ELF-1 (cell line): ENCODE measurements around the gene AMIGO2.
"Not testable (repeated sequence)": the region's sequence is repeated elsewhere in the genome, so short reads cannot be mapped to it uniquely, and the experiment has no call there.

Experiments used
- DNase-seq: peaks from one replicate; pipeline ENCODE4 v3.0.0-alpha.2; 2016; ENCODE audit warnings: low read depth, low spot score

The AMIGO2 gene, protein sequence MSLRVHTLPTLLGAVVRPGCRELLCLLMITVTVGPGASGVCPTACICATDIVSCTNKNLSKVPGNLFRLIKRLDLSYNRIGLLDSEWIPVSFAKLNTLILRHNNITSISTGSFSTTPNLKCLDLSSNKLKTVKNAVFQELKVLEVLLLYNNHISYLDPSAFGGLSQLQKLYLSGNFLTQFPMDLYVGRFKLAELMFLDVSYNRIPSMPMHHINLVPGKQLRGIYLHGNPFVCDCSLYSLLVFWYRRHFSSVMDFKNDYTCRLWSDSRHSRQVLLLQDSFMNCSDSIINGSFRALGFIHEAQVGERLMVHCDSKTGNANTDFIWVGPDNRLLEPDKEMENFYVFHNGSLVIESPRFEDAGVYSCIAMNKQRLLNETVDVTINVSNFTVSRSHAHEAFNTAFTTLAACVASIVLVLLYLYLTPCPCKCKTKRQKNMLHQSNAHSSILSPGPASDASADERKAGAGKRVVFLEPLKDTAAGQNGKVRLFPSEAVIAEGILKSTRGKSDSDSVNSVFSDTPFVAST

DNA sequence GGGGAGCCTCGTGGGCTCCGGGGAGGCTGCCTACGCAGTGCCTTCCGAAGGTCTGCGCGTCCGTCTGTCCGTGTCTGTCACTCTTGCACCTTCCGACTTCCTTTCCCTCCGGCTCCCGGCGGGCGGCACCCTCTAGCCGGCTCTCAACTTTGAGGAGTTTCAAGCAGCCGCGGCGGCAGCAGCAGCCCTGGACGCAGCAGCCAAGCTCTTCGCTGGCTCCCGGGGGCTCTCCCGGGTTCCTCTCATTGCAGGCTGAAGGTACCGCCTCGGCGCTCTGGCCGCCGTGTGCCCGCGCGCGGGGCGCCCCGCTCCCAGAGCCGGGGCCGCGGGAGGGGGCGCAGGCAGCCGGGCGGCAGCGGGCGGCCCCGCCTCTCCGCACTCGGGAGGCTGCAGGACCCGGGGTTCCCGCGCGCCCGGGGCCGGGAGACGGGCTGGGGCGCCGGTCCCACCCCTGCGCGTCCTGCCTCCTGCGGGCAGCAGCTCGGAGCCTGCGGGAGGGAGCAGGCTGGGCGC lies at the start of gene AMIGO2, which contains the start of gene PCED1B:
Gene AMIGO2 (minus strand): TSS at position 492 of the 513 bp plus-strand sequence. CDS start 957 bp downstream, outside the sequence.
Gene PCED1B (plus strand): TSS at position 154 of the 513 bp plus-strand sequence. CDS start 155,443 bp downstream, outside the sequence.
- peak; percentile 77 for DNase-seq

DNA sequence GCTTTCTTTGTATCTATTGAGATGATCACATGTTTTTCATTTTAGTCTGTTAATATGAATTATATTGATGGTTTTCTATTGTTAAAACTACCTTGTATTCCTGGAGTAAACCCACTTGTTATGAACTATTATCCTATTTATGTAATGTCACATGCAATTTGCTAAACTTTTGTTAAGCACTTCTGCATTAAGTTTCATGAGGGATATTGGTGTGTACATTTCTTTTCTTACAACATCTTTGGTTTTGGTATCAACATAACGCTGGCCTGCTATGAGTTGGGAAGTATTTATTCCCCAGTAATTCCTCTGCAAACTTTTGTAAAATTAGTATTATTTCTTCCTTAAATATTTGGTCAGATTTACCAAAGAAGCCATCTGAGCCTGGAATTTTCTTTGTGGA lies 46.5 kb upstream of the AMIGO2 start:
- no peak for DNase-seq

DNA sequence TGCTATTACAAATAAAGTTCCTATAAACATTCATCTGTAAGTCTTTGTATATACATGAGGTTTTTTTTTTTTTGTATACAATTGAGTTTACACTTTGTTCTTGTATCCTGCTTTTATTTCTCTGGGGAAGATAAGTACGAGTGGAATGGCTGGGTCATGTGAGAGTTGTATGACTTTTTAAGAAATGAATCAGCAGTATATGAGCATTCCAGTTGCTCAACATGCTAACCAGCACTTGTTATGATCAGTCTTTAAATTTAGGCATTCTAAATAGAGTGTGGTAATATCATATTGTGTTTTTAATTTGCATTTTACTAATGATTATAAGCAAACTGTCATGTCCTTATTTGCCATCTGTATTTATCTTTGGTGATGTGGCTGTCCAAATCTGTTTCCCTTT lies 44.7 kb upstream of the AMIGO2 start:
- DNase-seq: no peak

DNA sequence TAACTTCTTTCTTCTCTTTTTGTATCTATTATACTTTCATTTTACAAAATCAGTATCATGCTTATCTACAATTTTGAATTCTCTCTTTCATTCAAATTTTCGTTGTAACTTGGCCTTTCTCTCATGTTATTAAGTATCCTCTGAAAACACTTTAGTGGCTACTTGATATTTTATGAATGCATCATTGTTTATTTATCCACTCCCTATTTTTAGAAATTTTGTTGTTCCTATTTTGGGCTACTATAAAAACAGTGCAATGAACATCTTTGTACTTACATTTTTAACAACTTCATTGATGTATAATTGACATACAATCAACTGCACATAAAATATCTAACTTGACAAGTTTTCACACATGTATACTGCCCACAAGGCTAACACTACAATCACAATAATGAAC lies 44.0 kb upstream of the AMIGO2 start:
- no peak for DNase-seq

DNA sequence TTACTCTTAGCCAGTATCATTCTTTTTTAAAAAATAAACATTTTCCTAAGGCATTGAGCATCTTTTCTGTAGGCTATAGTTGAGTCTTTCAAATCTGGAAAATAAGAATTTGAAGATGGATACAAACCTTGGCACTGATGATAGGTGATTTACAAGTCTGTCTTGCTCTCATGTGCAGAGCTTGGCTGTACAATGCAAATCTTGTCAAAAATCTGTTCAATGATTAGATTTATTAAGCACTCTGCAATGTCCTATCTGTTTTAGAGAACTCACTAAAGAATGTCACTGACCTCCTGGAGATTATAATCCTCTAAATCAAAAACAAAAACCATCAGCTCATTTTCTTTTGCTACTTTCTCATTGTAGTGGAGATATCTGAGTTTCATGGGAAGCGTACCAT lies 42.8 kb upstream of the AMIGO2 start:
- no peak for DNase-seq

DNA sequence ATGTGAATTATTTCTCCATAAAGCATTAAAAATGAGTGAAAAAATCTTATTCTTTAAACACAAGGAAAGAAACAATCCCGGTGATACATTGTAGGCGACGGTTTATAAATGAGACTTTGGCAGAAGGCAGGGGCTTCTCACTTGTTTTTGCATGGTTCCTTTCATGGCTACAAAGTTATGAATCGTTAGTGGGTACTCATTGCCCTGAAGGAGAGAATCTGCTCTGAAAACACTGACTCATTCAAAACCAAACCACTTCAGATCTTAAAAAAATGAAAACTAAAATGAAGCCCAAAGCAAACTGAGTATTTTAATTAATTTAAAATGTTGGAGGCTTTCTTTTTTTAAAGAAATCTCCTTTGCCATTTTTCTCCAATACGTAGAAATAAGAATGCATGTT lies 41.4 kb upstream of the AMIGO2 start:
- no peak for DNase-seq

DNA sequence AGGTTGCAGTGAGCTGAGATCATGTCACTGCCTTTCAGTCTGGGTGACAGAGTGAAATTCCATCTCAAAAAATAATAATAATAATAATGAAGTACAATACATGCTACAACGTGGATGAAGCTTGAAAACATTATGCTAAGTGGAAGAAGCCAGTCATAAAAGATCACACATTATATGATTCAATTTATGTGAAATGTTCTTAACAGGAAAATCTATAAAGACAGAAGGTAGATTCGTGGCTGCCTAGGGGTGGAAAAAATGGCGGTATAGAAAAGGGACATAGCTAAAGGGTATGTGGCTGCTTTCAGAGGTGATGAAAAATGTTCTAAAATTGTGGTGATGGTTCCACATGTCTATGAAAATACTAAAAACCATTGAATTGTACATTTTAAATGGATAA lies 41.0 kb upstream of the AMIGO2 start:
- DNase-seq: no peak

DNA sequence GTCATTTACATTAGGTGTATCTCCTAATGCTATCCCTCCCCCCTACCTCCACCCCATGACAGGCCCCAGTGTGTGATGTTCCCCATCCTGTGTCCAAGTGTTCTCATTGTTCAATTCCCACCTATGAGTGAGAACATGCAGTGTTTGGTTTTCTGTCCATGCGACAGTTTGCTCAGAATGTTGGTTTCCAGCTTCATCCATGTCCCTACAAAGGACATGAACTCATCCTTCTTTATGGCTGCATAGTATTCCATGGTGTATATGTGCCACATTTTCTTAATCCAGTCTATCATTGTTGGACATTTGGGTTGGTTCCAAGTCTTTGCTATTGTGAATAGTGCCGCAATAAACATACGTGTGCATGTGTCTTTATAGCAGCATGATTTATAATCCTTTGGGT lies 37.5 kb upstream of the AMIGO2 start:
- DNase-seq: not testable (repeated sequence)

DNA sequence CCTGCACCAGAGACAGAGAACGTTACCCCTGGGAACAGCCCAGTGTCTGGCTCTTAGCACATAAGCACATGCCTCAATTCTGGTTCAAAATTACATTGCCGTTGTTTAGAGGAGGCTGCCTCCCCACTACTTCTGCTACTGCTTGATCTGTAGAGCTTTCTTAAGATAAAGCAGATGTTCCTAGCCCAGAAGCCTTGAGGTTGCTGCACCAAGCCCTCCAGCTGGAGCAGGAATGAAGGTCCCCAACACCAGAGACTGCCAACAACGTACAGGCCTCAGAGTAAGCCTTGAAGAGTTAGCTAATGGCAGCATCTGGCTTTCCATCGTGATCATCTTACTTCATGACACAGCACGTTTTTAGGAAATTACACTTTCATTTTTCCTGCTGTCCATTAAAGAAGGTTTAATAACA lies 34.7 kb upstream of the AMIGO2 start:
- no peak for DNase-seq

DNA sequence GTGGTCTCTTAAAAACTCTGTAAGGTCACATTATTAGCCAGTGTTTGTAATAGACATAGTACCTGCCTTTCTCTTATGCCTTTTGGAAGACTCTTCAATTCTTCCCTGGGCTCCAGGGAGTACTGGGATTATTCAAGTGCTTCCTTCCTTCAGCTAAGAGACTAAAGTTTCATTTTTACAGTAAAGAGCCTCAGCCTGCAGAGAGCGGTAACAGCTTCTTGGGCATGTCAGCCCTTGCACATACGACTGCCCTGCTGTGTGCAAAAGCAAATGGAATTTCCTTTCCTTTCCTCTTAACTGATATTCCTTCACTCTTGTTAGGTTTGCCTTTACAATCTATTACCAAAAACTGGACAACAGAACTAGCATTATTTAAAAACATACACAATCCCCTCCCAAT lies 32.9 kb upstream of the AMIGO2 start:
- DNase-seq: no peak

DNA sequence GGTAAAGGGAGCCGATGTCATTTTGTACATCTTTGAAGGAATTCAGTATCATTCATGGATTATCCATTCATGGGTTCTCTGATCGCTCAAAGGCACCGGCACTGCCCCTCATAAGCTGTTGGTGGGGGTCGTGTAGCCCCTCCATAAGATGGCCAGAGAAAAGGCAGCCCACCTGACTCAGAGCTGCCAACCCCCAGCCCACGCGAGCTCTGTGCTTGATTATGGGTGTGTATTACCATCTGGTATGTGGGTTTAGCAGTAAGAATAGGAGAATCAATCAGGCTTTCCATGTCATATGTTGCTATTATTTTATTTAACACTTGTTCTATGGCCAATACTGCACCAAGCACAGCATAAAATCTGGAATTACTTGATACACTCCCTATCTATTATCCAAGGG lies 32.1 kb upstream of the AMIGO2 start:
- no peak for DNase-seq

DNA sequence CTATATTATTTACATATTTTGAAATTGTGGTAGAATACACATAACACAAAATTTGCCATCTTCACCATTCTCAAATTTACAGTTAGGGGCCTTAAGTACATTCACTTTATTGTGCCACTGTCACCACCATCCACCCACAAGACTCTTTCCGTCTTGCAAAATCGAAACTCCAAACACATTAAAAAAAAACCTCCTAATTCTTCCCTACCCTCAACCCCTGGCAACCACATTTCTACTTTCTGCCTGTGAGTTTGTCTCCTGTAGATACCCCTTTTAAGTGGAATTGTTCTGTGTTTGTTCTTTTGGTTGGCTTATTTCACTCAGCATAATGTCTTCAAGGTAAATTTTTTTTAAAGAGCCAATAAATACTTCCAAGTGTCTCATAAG lies 31.6 kb upstream of the AMIGO2 start:
- DNase-seq: no peak

DNA sequence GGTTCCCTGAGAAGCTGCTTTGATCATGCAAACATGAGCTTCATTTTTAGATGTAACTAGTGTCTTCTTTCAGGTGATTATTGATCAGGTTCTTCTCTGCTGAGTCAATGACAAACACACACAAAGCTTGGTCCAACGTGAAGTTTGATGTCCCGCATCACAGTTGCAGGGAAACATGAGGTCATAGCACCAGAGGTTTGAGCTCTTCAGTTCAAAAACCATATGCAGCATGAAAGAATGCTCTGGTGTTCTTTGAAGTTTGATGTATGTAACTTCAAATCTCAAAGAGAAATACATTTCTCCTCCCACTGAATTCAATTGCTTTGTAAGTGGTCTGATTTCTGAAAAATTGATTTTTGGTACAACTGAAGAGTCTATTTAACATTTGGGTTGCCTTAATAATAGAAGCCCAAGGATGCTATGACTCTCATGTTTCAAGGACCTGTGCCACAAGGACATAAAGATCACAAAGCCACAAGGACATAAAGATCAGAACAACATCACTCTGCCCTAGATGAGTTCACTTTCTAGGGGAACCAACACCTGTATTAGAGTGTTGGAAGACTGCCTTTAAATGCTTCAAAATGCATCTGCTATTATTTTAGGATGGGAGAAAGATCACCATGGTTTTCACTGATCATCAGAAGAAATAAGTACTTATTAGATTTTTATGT lies 31.1 kb upstream of the AMIGO2 start:
- no peak for DNase-seq

DNA sequence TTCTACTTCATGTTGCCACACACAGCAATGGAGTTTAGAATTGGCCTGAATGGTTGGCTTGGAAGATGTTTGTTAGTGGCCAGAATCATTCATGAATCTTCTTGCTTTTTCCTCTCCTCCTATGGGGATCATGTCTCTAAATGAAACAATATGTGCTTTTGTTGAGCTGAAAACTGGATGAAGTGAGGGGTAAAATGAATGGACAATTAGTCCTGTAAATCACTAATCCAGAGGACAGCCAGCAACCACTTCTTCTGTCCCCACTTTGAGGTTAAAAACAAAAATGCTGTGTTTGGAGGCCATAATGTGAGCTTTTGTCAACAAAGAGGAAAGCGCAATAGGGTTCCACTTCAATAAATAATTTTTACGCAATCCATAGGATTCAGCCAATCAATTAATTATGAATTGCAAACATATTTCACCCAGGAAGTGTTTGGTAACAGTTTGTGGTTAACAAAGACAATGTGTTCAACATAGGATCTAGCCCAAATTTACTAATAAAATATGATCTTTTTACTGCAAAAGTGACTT lies 30.3 kb upstream of the AMIGO2 start:
- DNase-seq: no peak

DNA sequence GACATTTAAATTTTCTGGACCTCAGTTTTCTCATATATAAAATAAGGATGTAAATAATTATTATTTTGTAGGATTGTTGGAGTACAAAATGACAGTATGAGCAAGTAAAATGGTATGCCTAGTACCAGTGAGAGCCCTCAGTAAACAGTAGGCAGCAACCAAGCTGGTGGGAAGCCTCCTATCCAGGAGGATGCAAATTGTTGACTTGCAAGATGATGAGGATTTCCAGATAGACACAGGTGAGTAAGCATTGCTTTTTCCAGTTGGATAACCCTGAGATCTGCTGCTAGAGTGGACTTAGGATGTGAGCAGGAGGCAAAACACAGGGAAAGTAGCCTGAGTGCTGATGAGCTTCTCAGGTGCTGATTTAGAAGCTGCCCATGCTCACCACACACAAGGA lies 28.2 kb upstream of the AMIGO2 start:
- DNase-seq: no peak

DNA sequence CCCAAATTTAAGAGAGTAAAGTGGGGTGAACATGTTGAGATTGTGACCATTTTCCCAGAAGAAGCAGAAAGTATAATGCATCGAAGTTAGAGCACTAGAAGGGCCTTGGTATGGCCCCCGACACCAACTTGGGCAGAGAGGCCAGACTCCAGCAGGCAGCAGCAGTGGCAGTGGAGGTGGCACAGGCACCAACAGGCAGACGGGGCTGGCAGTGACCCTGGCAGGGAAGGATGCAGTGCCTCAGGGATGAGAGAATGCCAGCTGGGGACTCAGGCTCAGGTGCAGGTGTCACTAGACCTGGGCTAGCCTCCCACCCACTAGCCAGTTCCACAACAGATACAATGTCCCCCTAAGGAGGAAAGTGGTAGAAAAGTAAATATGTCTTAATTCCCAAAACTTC lies 27.7 kb upstream of the AMIGO2 start:
- no peak for DNase-seq

DNA sequence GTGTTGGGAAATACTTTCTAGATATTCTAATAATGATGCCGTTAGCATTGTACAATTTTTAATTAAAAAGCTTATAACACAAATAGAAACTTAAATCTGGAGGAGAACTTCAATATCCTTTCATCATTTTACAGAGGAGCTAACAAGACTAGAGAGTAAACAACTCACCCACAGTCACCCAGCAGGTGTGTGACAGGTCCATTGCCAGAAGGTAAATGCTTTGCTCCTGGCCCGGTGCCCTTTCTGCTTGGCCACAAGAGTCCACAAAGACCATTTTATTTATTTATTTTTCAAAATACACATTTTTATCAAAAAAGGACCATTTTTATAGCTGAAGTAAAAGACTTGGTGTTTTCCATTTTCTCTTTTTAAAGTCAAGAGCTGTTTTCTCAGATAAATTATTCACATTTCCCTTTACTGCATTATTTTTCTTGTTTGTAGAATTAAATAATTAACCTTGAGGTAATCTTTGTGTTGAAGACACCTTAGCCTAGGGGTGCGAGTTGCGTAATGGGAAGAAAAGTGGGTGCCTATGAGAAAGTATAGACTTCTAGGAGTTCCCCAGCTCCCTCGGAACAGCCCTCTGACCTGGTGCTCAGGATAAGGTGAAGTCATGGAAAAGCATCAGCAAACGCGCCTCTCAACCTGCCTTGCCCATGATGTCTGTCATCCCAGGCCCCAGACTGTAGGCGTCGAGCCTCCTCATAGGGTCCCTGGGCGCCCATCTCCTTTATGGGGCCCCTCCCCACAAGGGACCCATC lies 26.3 kb upstream of the AMIGO2 start:
- DNase-seq: no peak

DNA sequence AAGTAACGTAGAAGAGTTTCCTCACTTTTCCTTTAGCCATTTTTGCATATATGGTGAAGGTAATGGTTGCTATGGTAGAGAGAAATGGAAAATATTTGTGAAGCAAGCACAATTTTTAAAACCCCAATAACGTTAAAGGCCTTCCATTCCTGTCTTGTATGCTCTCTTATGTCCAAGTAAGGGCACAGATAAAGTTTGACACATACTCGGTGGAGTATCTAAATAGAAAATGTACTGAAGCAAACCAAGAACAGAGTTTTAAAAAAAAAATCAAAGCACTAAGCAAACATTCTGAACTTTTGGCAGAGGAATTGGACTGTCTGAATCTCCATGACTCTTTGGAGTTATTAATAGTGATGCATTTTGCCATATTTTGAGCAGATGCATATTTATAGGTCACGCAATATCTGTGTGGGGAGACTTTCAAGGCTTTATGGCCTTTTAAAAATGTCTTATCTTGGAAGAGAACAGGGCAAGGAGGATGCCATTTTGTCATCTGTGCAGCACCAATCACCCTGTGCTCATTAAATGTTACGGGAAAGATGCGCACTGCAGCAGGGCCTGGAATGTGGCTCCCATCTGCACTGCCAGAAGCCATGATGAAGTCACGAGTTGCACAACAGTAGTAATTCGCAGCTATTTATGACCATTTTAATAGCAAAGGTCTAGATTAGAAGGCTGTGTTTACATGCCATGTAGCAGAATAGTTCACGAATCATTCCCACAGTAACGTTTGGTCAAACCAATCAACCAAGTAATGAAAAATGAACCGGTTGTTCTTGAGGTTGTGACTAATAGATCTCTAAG lies 23.3 kb upstream of the AMIGO2 start:
- no peak for DNase-seq

DNA sequence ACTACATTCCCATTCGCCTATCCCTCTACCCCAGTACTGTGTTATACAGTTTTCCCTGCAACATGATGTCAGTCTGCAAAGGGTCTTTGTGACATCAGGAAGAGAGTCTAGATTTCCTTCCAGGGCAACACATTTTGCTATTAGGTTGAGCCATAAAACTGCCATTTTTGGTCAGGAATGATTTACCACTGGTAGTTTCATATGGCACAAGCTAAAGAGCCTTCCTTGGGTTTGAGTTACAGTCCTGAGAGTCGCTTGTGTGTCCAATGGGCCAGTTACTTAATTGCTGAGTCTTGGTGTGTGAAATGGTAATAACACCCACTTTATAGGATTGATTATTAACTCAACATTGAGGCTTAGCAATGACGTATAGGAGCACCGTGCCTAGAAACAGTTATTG lies 22.6 kb upstream of the AMIGO2 start:
- DNase-seq: no peak

DNA sequence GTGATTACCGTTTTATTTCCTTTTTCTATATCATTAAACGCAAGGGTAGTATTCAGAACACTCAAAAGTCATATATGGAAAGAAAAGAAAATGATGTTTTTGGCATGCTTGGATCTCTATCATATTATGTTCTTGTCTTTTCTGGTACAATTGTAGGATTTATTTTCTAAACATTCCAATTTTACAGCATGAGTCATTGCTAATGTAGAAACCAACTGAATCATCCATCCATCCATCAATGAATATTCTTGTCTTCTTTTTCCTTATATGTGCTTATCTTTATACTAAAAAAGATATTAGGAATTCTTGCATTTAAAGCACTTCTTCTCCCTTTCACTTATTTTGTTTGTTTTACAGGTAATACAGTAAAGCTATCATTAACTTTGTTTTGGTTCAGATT lies 20.4 kb upstream of the AMIGO2 start:
- DNase-seq: no peak

DNA sequence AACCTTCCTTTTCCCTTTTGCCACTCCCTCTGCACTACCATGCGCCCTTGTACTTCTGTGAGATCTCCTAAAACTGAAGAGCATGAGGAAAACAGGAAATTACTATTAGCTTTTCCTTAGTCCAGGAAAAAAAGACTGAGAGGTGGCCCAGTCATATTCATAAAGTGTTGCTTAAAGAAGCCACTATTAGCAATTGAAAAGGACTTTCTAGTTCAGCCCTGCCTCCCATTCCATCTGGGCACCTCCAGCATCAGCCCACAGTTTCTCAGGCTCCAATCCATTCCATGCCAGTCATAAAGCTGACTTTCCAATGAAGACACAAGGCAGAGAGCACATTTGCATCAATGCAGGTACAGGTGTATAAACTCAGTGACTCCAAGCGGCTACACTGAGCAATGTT lies 19.9 kb upstream of the AMIGO2 start:
- DNase-seq: no peak
